Stimulated activated CD8-positive, alpha-beta memory T cell treated with anti-CD3 and anti-CD28 coated beads, Interleukin-12 subunit alpha, Interleukin-12 subunit beta, amount 100 ng/mL, for 1 hour (primary cell): Measurements from ENCODE around the gene FHIT.
"Not testable (repeated sequence)": the region's sequence is repeated elsewhere in the genome, so short reads cannot be mapped to it uniquely, and the experiment has no call there.

ENCODE experiments used
- DNase-seq: peaks from one replicate; pipeline ENCODE4 v3.0.0-alpha.2; 2020; ENCODE audit warnings: low read depth

The FHIT gene

GRCh38 chr3:61111825-61112224 lies 139.4 kb downstream of the FHIT start:
- no peak for DNase-seq

DNA sequence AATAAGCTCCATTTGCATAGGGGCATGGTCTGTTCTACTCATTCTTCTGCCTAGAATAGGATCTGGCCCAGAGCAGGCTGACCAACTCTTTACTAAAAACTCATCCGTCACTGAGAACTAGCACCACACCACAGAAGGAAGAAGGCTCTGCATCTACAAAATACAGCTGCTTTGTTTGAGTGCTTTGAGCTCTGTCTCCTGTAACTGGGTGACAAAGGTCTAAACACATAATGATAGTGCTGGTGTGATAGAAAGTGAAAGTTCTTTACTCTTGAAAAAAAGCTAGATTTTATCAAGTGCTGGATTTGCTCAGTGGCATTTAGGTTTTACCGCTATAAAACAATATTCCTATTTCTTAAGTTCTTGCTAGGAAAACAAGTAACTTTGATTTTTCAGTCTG lies 140.7 kb downstream of the FHIT start:
- DNase-seq, result no peak

DNA sequence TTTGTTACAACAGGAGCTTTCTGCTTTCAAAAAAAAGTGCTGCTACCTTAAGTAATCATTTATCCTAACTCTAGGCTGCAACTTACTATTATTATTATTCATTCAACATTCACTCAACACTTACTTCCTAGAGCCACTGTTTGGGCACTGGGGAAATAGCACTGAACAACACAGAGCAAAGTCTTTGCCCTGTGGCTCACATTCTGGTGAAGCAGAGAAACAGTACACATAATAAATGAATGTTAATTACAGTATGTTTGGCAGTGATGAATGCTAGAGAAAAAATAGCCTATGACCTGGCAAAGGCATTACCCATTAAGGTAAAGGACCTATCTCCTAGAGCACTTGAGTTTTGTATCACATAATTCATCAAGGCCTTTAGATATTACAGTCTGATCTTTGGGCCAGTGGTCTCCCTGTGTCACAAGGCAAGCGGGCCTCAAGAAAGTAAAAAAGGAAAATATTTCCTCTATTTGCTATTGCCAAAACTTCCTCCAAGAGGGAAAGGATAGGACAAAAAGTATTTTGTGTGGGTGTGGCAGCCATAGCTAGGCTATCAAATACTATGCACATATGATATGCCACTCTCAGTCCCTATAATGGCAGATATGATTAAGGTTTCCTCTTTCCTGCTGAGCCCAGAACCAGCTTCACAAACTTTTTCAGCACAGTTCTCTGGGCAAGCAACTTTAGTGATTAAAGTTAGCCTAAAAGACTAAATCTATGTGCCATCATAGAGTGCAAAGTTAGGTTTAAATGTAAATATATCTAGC lies 142.8 kb downstream of the FHIT start:
- no peak for DNase-seq

DNA sequence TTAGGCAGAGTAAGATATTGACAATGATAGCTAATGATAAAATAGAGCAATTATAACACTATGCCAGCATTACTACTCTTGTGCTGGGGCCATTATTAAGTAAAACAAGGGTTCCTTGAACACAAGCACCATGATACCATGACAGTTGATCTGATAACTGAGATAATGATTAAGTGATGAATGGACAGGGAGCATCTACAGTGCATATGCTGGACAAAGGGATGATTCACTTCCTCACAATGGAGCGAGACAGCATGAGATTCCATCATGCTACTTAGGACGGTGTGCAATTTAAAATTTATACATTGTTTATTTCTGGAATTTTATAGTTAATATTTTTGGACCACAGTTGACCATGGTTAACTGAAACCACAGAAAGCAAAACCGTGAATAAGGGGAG lies 156.6 kb downstream of the FHIT start:
- no peak for DNase-seq

DNA sequence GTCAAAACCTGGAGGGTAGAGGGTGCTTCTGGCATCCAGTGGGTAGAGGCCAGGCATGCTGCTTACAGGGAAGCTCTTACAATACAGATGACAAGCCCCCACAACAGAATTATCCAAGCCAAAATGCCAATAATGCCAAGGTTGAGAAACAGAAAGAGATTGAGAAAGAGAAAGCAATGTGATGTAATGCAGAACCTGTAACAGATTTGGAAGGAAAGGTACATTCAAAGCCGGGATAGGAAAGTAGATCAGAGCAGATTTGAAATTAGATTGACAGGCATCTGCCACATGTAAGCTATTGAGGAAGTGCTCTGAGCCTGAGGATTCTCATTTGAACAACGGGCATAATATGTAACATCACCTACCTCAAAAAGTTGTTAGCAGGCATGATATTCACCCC lies 157.9 kb downstream of the FHIT start:
- DNase-seq, result no peak

GRCh38 chr3:61092870-61093269 lies 158.4 kb downstream of the FHIT start:
- DNase-seq, result no peak

DNA sequence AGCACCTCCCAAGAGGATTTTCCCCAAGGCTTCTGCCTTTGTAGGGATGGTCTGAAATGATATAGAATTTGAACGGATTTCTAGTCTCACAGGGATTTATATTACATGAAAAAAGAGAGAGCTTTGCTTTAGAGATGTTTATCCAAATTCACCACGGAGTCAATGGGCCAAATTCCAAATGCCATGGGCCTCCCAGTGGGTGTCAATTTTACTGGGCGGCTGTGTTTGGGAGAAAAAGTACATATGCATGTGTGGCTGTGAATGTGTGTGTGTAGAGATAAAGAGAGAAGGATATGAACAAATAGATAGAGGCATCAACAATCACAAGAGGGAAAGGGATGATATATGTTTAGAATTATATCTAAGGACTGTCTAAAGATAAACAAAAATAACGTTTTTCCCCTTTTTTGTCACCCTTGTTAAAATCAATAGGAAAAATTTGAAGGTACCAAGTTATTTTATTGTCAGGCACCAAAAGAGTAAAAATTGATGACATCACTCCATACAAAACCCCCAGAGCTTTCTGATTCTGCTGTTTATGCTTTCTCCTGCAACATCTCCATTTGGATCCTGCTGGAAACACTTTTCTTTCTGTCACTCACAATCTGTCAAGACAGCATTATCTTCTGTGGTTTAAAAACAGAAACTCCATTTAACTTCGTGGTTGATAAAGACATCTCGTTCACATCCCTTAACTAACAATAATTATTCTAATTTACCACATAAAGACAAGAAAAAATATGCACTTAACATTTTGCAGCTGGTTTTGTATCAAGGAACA lies 160.7 kb downstream of the FHIT start:
- no peak for DNase-seq

- DNase-seq, result no peak
Observed at GRCh38 chr3:61087465-61087864, 163.8 kb downstream of the FHIT start.

- DNase-seq, result no peak
Observed at GRCh38 chr3:61081554-61081953, 169.7 kb downstream of the FHIT start.

GRCh38 chr3:61080737-61081445 lies 170.4 kb downstream of the FHIT start:
- DNase-seq, result no peak

GRCh38 chr3:61078048-61078752 lies 173.1 kb downstream of the FHIT start:
- no peak for DNase-seq

GRCh38 chr3:61077551-61077950 lies 173.7 kb downstream of the FHIT start:
- DNase-seq, result no peak

- DNase-seq, result no peak
Observed at GRCh38 chr3:61074783-61075182, 176.5 kb downstream of the FHIT start.

DNA sequence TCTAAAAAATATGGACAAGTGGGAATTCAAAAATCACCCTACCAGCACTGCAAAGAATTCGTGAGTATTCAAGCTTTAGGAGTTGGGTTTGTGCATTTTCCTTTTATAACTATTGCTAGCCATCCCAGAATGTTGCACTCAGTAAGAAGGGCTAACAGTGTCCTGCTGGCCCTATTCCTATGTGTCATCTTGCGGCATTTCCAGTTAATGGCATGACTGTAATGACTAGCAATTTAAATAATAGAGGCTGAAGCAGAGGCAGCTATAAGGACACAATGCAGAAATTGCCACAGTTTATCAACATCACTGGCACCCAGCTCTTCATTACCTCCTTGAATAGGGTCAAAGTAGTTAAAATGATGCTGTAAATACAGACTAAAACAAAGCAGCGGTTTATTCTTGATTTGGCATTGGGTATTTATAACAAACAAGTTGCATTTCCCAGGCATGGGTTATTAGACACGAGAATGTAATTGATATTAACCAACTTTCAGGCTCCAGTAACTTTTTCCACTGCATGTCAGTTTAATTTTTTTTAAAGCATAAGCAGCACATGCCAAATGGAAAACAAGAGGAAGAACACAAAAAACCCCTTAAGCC lies 177.6 kb downstream of the FHIT start:
- DNase-seq, result no peak

- DNase-seq, result no peak
Observed at GRCh38 chr3:61068084-61068483, 183.2 kb downstream of the FHIT start.

GRCh38 chr3:61066800-61067199 lies 184.5 kb downstream of the FHIT start:
- DNase-seq, result no peak

DNA sequence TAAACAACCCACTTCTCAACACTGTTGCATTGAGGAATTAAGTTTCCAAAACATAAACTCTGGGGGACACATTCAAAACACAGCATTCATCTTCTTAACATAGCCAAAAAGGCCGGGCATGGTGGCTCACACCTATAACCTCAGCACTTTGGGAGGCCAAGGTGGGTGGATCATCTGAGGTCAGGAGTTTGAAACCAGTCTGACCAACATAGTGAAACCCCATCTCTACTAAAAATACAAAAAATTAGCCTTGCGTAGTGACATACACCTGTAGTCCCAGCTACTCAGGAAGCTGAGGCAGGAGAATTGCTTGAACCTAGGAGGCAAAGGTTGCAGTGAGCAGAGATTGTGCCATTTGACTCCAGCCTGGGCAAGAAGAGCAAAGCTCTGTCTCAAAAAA lies 185.0 kb downstream of the FHIT start:
- not testable (repeated sequence) for DNase-seq

GRCh38 chr3:61065451-61066011 lies 185.7 kb downstream of the FHIT start:
- DNase-seq, result no peak

GRCh38 chr3:61061092-61061723 lies 190.0 kb downstream of the FHIT start:
- DNase-seq, result no peak

- DNase-seq, result no peak
Observed at GRCh38 chr3:61060411-61060861, 190.8 kb downstream of the FHIT start.

DNA sequence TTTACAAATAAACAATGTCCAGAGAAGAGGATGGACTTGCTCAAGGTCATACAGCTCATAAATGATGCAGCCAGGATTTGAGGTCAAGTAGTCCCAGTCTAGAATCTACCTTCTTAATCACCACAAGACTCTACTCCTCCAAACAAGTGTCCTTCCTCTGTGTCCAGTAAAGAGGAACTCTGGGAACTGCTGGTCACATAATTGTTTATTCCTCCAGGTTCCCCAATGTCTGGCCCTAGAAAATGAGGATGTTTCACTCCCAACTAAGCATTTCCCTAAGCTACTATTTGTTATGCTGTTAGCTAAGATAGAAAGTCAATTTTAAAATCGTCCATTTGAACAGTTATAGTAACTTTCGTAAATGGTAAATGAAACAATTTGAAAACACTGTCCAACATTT lies 192.4 kb downstream of the FHIT start:
- no peak for DNase-seq
